H1 (cell line): ENCODE results near the gene SLX9.

ENCODE experiments used
- CREB1 ChIP-seq: IDR thresholded peaks from 2 replicates; pipeline ENCODE4 v1.6.1; 2012; ENCODE audit warnings: inconsistent platforms
- HDAC2 ChIP-seq, 2 experiments: fragments of 300-600 bp in 1 of 2; sonication (generic) in 1 of 2; IDR thresholded peaks; 2 replicates each; pipeline ENCODE4 v1.6.1; 2011 to 2012; ENCODE audit warnings: low read depth in 2 of 2, low read length in 2 of 2, mild to moderate bottlenecking in 2 of 2, moderate library complexity in 2 of 2, borderline replicate concordance in 1 of 2, inconsistent platforms in 1 of 2
- MAX ChIP-seq: IDR thresholded peaks from 2 replicates; pipeline ENCODE4 v1.6.1; 2012; ENCODE audit warnings: inconsistent platforms
- TF ChIP-seq, protein P1 (sequence below), 3 experiments: IDR thresholded peaks; 1 replicate in 2 of 3; 2 replicates in 1 of 3; pipeline versions ENCODE4 v1.5.1 to v1.6.1; 2011; ENCODE audit warnings: low read length in 3 of 3, mild to moderate bottlenecking in 3 of 3, inconsistent platforms in 2 of 3, low read depth in 1 of 3, moderate library complexity in 1 of 3; ENCODE audit not compliant: insufficient read depth in 1 of 3; ENCODE audit errors: control extremely low read depth in 1 of 3

GRCh38 chr21:45018131-45019075 lies 78.6 kb downstream of the SLX9 start:
- TF ChIP-seq CREB1 (no peak), MAX (no peak), HDAC2 (IDR thresholded peaks at IDR 0.05; ENCODE audit: borderline replicate concordance in 1 of 2, low read depth in 2 of 2, low read length in 2 of 2) (no peak)
- TF ChIP-seq, protein P1, sequence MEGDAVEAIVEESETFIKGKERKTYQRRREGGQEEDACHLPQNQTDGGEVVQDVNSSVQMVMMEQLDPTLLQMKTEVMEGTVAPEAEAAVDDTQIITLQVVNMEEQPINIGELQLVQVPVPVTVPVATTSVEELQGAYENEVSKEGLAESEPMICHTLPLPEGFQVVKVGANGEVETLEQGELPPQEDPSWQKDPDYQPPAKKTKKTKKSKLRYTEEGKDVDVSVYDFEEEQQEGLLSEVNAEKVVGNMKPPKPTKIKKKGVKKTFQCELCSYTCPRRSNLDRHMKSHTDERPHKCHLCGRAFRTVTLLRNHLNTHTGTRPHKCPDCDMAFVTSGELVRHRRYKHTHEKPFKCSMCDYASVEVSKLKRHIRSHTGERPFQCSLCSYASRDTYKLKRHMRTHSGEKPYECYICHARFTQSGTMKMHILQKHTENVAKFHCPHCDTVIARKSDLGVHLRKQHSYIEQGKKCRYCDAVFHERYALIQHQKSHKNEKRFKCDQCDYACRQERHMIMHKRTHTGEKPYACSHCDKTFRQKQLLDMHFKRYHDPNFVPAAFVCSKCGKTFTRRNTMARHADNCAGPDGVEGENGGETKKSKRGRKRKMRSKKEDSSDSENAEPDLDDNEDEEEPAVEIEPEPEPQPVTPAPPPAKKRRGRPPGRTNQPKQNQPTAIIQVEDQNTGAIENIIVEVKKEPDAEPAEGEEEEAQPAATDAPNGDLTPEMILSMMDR (IDR thresholded peaks at IDR 0.05; ENCODE audit: control extremely low read depth in 1 of 3, insufficient read depth in 1 of 3, low read depth in 1 of 3, low read length in 3 of 3): no peak
